GM23248 (cell line): ENCODE measurements around the gene TENT5A. TPM values are rescaled to one million over a fixed set of nuclear protein-coding genes. Genes with fewer than 3 reads are reported as not detected.

Experiments
- DNase-seq: peaks from one replicate; pipeline ENCODE4 v3.0.0-alpha.2; 2015
- H2AFZ ChIP-seq: fragments of 200-600 bp; sonication (generic); 2 replicates; pipeline ENCODE4 v1.6.1; 2016; ENCODE audit warnings: antibody characterized with exemption
- H3F3A ChIP-seq: fragments of 200-600 bp; sonication (generic); 2 replicates; pipeline ENCODE4 v1.6.1; 2016; ENCODE audit warnings: mild to moderate bottlenecking, antibody characterized with exemption, mixed run types; ENCODE audit not compliant: insufficient read depth
- H3K27ac ChIP-seq: fragments of 200-600 bp; sonication (generic); 2 replicates; pipeline ENCODE4 v1.5.1; 2016; ENCODE audit warnings: mild to moderate bottlenecking
- H3K27me3 ChIP-seq: fragments of 200-600 bp; sonication (generic); replicated peaks from 2 replicates; pipeline ENCODE4 v1.6.1; 2016; ENCODE audit warnings: mild to moderate bottlenecking; ENCODE audit not compliant: insufficient read depth
- H3K36me3 ChIP-seq: fragments of 200-600 bp; sonication (generic); 2 replicates; pipeline ENCODE4 v1.6.1; 2016; ENCODE audit warnings: low read depth, mild to moderate bottlenecking
- H3K4me1 ChIP-seq: fragments of 200-600 bp; sonication (generic); 2 replicates; pipeline ENCODE4 v1.6.1; 2016; ENCODE audit warnings: mild to moderate bottlenecking; ENCODE audit not compliant: insufficient read depth
- H3K4me2 ChIP-seq: fragments of 200-600 bp; sonication (generic); one replicate; pipeline ENCODE4 v1.6.1; 2016; ENCODE audit warnings: mild to moderate bottlenecking; ENCODE audit not compliant: unreplicated experiment
- H3K4me3 ChIP-seq: fragments of 200-600 bp; sonication (generic); 2 replicates; pipeline ENCODE4 v1.5.1; 2016; ENCODE audit warnings: mild to moderate bottlenecking
- H3K79me2 ChIP-seq: fragments of 200-600 bp; sonication (generic); 2 replicates; pipeline ENCODE4 v1.6.1; 2016; ENCODE audit warnings: mild to moderate bottlenecking; ENCODE audit not compliant: insufficient read depth
- H3K9ac ChIP-seq: fragments of 200-600 bp; sonication (generic); 2 replicates; pipeline ENCODE4 v1.6.1; 2016; ENCODE audit warnings: mild to moderate bottlenecking
- H3K9me2 ChIP-seq: fragments of 200-600 bp; sonication (generic); 2 replicates; pipeline ENCODE4 v1.6.1; 2016; ENCODE audit warnings: mixed run types, mild to moderate bottlenecking, moderate library complexity; ENCODE audit not compliant: insufficient read depth
- H3K9me3 ChIP-seq: fragments of 200-600 bp; sonication (generic); one replicate; pipeline ENCODE4 v1.6.1; 2017; ENCODE audit warnings: low read depth
- H4K20me1 ChIP-seq: fragments of 200-600 bp; sonication (generic); 2 replicates; pipeline ENCODE4 v1.6.0; 2016; ENCODE audit not compliant: insufficient read depth
- EZH2 ChIP-seq: fragments of 200-600 bp; sonication (generic); IDR thresholded peaks from 2 replicates; pipeline ENCODE4 v1.6.1; 2018; ENCODE audit warnings: antibody characterized with exemption, mild to moderate bottlenecking; ENCODE audit not compliant: insufficient read depth, poor library complexity, severe bottlenecking
- EZH2phosphoT487 ChIP-seq: fragments of 200-600 bp; sonication (generic); IDR thresholded peaks from 2 replicates; pipeline ENCODE4 v1.6.1; 2018; ENCODE audit warnings: antibody characterized with exemption, moderate library complexity, mild to moderate bottlenecking, low read depth; ENCODE audit not compliant: insufficient read depth
- WGBS, 2 experiments: methylation state at CpG; one replicate each; pipeline ENCODE4 v1.1.6; 2015 to 2017; ENCODE audit warnings: low lambda C conversion rate in 2 of 2, low coverage in 1 of 2; ENCODE audit errors: missing lambda C conversion rate in 2 of 2; 5-methylcytosine and 5-hydroxymethylcytosine counted together
- in situ Hi-C: fragments of 300-500 bp; cut with MboI; formaldehyde crosslinking; loops from 2 replicates; pipeline ENCODE4 v1.15.0; 2020
- polyA plus RNA-seq: library from polyadenylated mRNA; unstranded; fragments of >200 nt; fragmentation: Nextera tagmentation; extraction: Ambion mirVana; gene quantifications from 2 replicates; pipeline ENCODE4 v1.2.1, GENCODE V29; 2016
- total RNA-seq: library from RNA; depleted of rRNA; stranded (reverse); fragments of >200 nt; shearing (Covaris generic); gene quantifications from 2 replicates; pipeline ENCODE4 v1.2.3, GENCODE V29; 2014

The TENT5A gene
- total and polyA plus RNA-seq, 2 experiments from 2014 or later: 39.2 to 48.6 TPM

DNA sequence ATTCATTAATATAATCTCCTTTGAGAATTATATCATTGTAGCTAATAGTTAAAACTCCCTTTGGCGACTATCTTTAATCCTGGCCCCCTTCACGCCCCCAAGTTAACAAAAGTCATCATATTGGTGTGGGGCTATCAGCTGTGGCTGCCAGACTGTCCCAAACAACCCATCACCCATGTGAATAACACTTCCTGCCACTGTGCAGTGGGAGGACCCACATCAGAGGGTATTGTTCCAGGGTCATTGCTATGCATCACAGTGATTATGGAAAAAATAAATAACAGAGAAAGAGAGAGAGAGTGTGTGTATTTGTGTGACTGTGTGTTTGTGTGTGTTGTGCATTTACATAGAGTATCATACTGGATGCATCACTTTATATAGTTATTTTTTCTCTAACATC is 39.3 kb upstream of the TENT5A start:
- Histone ChIP-seq H3K9me2 (no peaks in the 10 kb centered on the region), H2AFZ (no peak overlapping the region), H3K4me1 (peaks cover 20% of the 10 kb centered on the region), H3K36me3 (no peaks in the 10 kb centered on the region), H3F3A (no peaks in the 10 kb centered on the region), H3K9me3 (no peaks in the 10 kb centered on the region), H4K20me1 (no peaks in the 10 kb centered on the region), H3K79me2 (no peaks in the 10 kb centered on the region), H3K4me2 (no peak overlapping the region), H3K27ac (no peak overlapping the region), H3K9ac (no peak overlapping the region), H3K27me3 (no peaks in the 10 kb centered on the region), H3K4me3 (no peak overlapping the region)
- in situ Hi-C loops: no loop called here
- no peak for DNase-seq
- 58 to 74% methylated on average over 2 of the region's 2 CpGs for WGBS, 2 experiments
- TF ChIP-seq EZH2phosphoT487: no peak
- no peak for TF ChIP-seq EZH2

- no peaks in the 10 kb centered on the region for H3F3A ChIP-seq
- no peaks in the 10 kb centered on the region for H4K20me1 ChIP-seq
- H3K27ac ChIP-seq: no peak overlapping the region
- no peaks in the 10 kb centered on the region for H3K79me2 ChIP-seq
- no peak overlapping the region for H3K9ac ChIP-seq
- in situ Hi-C loops: no loop called here
- H3K9me3 ChIP-seq: no peaks in the 10 kb centered on the region
- H3K4me3 ChIP-seq: no peak overlapping the region
- H3K4me1 ChIP-seq: peaks cover 21% of the 10 kb centered on the region
- H3K36me3 ChIP-seq: no peaks in the 10 kb centered on the region
- no peaks in the 10 kb centered on the region for H3K27me3 ChIP-seq
- H2AFZ ChIP-seq: no peak overlapping the region
- WGBS, 2 experiments: 79 to 94% methylated on average over 2 of the region's 2 CpGs
- no peak overlapping the region for H3K4me2 ChIP-seq
- DNase-seq: no peak
- H3K9me2 ChIP-seq: no peaks in the 10 kb centered on the region
- TF ChIP-seq EZH2phosphoT487: no peak
- TF ChIP-seq EZH2: no peak
Measured at GRCh38 chr6:81790034-81790433, 37.6 kb upstream of the TENT5A start.

- TF ChIP-seq EZH2phosphoT487: no peak
- no peak for TF ChIP-seq EZH2
- Histone ChIP-seq H3K36me3 (no peaks in the 10 kb centered on the region), H3K27ac (no peak overlapping the region), H3F3A (no peaks in the 10 kb centered on the region), H3K27me3 (no peaks in the 10 kb centered on the region), H3K9me2 (no peaks in the 10 kb centered on the region), H3K4me3 (no peak overlapping the region), H2AFZ (no peak overlapping the region), H3K79me2 (no peaks in the 10 kb centered on the region), H3K9me3 (no peaks in the 10 kb centered on the region), H3K4me2 (no peak overlapping the region), H3K9ac (no peak overlapping the region), H3K4me1 (peaks cover 21% of the 10 kb centered on the region), H4K20me1 (no peaks in the 10 kb centered on the region)
- 3 to 7% methylated on average over 1 of the region's 1 CpG for WGBS, 2 experiments
- in situ Hi-C loops: no loop called here
- no peak for DNase-seq
Measured at GRCh38 chr6:81789291-81789690, 36.8 kb upstream of the TENT5A start.

GRCh38 chr6:81788748-81789147 is 36.3 kb upstream of the TENT5A start:
- no peak for DNase-seq
- H3K27ac ChIP-seq: no peak overlapping the region
- in situ Hi-C loops: no loop called here

DNA sequence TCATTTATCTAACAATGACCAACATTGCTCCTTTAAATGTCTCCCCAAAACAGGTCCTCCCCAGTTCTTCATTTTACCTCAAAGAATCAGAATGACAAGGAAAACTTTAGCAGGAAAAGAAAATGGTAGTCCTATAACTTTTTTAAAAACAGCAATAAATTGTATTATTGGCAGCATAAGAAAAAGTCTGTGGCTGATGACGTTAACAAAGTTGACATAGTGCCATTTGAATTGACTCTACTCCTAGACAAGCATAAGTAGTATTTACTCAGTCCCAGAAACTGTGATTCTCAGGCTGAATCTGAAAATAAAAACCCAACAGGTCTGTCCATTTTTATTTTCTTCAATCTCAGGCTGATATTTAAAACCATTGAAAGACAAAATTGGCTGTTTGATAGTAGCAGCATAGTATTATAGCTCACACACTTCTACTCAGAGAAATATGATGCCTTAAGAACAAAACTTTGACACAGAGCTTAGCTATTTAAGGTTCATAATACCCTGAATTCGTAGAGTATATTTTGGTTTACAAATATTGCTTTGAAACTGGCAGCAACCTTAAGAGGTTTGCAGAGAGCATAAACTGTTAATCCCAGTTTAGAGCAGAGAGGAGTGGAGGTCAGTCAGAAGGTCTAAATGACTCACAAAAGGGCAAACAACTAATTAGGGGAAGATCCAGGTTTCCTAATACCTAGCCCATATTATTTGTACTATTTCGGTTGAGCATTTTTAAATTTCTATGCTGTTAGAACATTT is 35.0 kb upstream of the TENT5A start:
- peaks cover 14% of the 10 kb centered on the region for H3K4me1 ChIP-seq
- no peaks in the 10 kb centered on the region for H3F3A ChIP-seq
- H4K20me1 ChIP-seq: no peaks in the 10 kb centered on the region
- TF ChIP-seq EZH2 (no peak), EZH2phosphoT487 (no peak)
- no peaks in the 10 kb centered on the region for H3K27me3 ChIP-seq
- peak overlapping the region; percentile 35 for H3K4me2 ChIP-seq
- H3K79me2 ChIP-seq: no peaks in the 10 kb centered on the region
- H3K9me3 ChIP-seq: no peaks in the 10 kb centered on the region
- in situ Hi-C loops: no loop called here
- WGBS, 2 experiments: 46 to 55% methylated on average over 3 of the region's 3 CpGs
- H3K9me2 ChIP-seq: no peaks in the 10 kb centered on the region
- peak overlapping the region; percentile 40 for H2AFZ ChIP-seq
- no peaks in the 10 kb centered on the region for H3K36me3 ChIP-seq
- no peak overlapping the region for H3K4me3 ChIP-seq
- H3K9ac ChIP-seq: no peak overlapping the region
- H3K27ac ChIP-seq: no peak overlapping the region; the same call in 1 of the 2 replicates
- DNase-seq: peak; percentile 40

More at GRCh38 chr6:81788748-81789147, 36.3 kb upstream of the TENT5A start:
- Histone ChIP-seq H4K20me1 (no peaks in the 10 kb centered on the region), H3K4me3 (no peak overlapping the region), H3K4me2 (no peak overlapping the region), H2AFZ (no peak overlapping the region), H3F3A (no peaks in the 10 kb centered on the region), H3K4me1 (peaks cover 16% of the 10 kb centered on the region), H3K79me2 (no peaks in the 10 kb centered on the region), H3K9me2 (no peaks in the 10 kb centered on the region), H3K36me3 (no peaks in the 10 kb centered on the region), H3K27me3 (no peaks in the 10 kb centered on the region), H3K9me3 (no peaks in the 10 kb centered on the region), H3K9ac (no peak overlapping the region)
- TF ChIP-seq EZH2phosphoT487 (no peak), EZH2 (no peak)
